Placental pericyte (primary cell): Measurements from ENCODE around the gene CLK2. TPM values are rescaled to one million over a fixed set of nuclear protein-coding genes. Genes with fewer than 3 reads are reported as not detected.

Experiments
- total RNA-seq: library from RNA; depleted of rRNA; stranded (reverse); fragments of >200 nt; gene quantifications from 2 replicates; pipeline ENCODE4 v1.2.3, GENCODE V29; 2012

CLK2 gene
- total RNA-seq: 22.8 and 32.9 TPM in 2 replicates

DNA sequence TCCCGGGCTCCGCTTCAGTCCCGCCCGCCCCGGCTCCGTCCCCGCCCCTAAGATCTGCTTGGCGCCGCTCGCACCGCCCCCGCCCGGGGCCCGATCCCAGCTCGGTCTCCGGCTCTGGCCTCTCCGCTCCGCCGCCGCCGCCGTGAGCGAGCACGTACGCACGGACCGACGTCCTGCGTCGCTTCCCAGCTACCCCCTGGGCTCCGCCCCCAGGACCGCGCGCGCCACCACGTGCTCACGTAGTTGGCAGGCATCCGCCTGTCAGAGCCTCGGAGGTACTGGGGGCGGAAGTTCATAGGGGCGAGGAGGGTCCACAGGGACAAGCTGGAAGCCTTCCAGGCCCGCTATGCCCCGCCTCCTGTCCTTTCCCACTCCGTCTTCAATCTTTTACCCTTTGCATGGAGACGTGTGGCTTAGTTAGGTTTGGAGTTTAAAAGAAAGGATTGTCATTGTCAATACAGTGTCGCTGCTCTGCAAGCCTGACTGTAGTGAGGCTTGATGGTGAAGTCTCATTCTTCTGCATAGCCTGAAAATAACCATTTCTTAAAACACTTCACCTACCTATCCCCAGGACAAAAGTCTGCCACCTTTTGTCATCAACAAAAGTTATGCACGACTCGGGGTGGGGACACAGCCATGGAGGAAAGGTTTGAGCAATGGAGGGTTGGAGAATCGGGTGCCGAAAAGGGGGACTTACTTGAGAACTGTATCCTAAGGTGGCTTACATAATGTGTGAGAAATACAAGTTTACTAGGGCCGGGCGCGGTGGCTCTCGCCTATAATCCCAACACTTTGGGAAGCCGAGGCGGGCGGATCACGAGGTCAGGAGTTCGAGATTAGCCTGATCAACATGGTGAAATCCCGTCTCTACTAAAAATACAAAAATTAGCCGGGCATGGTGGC, at the start of gene CLK2:
Gene CLK2, minus strand, starts transcription at position 162 of the 903 bp plus-strand sequence. CDS start 2,527 bp downstream, outside the sequence.

DNA sequence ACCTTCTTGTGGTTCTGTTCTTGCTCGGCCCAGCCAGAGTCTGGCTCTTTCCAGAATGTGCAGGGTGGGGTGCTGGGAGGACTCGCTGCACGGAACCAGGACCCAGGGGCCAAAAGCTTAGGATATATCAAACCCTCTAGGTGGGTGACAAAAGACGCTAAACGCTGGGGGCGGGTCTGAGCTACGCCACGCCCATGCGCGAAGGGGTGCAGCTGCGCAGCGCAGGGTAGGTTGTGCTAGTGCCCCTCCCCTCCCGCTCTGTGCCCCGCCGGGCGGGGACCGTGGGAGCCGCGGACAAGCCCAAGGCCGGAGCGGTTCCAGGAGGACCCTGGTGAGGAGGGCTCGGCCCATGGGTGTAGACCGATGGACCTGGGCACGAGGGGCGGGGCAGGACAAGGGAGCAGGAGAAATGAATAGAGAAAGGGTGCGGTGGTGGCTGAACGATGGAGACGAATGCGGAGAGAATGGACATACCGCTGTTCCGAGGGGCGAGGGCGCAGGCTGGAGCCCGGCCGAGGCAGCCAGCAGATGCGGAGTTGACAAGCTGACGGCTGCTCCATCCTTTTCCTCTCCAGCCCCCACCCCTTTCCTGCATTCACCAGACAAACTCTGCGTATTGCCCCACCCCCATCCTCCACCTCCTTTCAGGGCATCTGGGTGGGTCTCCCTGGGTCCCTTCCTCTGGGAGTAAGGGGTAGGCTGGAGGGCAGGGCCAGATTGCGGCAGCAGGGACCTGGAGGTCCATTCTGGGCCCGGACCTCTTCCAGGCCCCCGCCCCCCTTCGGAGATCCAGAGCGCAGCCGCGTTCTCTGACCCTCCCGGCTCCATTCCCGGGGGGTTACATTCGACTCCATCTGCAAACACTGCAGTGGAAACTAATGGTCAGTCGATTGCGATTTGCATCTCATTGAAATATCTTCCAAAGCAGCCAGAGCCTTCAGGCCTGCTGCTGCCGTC, 47.6 kb upstream of the CLK2 start, which contains the start of gene RUSC1:
Gene RUSC1, plus strand, starts transcription at position 234 of the 957 bp plus-strand sequence. CDS start 880 bp downstream, outside the sequence.

DNA sequence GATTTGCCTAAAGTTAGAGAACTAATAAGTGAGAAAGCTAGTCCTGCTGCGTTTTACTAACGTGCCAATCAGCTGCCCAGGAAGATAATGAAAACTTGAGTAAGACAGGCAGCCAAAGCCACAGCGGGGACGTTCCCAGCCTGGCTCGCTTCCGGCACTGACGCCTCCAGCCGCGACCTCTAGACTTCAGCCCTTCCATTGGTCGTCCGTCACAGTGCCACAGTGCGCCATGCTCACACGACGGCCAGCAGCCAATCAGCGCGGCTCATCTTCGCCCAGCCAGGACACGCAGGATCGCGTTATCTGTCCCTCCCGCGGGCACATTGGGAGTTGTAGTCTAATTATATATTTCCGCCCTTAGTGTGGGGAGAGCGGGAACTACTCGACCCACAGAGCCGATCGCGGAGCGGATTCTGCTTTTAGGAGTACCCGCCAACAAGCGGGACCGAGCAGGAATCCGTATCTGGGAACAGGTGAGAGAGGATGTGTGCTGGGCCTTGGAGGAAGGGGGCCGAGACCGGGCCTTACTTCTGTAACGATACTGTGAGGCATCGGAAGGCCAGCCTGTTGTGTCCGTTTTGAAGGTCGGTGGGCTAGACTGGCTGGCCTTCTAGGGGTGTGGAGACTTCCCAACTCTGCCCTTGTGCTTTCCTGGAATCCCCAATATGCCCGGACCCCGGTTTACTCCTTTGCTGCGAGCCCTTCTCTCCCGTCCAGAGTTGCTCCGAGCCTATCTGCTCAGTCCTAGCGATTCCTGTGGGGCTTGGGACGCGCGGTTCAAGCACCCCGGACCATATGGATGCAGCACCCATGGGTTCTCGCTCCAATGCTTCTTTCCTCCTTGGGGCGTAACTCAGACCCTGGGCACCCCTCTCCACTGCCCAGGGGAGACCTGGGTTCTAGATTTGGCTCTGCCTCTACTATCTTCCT, 35.5 kb upstream of the CLK2 start, which contains the start of gene FDPS:
Gene FDPS, plus strand, starts transcription at position 374 of the 930 bp plus-strand sequence. CDS start 924 bp downstream, outside the sequence.

DNA sequence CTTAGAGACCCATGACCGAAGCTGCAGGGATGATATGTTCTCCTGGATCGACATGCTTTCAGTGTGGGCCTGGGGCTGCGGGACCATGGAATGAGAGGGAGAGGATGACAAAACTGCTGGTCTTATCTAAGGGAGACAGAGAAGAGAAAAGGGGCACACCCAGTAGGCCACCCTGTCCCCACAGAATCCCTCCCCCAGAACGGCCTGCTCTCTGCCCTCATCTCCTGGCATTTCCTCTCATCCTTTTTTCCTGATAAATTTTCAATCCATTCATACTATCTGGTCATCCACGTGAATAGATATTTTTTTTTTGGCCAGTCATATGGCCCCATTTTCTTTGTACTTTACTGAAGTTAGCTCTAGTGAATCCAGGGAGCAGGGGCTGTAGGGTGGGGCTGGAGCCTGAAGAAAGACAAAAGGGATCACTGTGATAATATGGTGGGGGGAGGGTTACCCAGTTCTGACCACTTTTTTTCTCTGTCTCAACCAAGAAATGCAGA, 28.1 kb upstream of the CLK2 start, which contains the start of gene PKLR:
Gene PKLR, minus strand, starts transcription at position 97 of the 500 bp plus-strand sequence. Its CDS starts 43 bp downstream, at position 54.

DNA sequence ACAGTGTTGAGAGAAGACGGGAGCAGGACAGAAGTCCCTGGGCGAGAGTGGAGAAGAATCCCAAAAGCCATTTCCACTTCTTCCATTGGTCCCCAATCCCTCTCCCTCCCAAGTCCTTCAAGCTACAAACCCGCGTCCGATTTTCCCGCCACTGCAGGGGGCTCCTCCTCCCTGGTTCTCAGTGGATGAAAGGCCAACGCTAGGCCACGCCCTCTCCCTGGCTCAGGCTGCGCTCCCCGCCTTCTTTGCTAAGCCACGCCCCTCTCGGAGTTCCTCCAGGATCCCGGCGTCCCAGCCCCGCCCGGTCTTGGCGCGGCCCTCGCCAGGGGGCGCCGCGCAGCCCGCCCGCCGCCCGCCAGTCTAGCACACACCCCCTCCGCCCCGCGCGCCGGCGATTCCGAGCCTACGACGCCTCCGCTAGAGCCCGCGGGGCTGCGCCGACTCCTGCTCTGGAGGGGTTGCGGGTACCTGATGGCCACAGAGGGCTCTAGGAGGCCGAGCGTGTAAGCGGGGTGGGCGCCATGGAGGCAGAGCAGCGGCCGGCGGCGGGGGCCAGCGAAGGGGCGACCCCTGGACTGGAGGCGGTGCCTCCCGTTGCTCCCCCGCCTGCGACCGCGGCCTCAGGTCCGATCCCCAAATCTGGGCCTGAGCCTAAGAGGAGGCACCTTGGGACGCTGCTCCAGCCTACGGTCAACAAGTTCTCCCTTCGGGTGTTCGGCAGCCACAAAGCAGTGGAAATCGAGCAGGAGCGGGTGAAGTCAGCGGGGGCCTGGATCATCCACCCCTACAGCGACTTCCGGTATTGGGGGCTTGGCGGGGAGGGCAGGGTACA, 4.0 kb upstream of the CLK2 start, which contains the start of gene HCN3:
Gene HCN3, plus strand, starts transcription at position 394 of the 832 bp plus-strand sequence. Its CDS starts 128 bp downstream, at position 522.

DNA sequence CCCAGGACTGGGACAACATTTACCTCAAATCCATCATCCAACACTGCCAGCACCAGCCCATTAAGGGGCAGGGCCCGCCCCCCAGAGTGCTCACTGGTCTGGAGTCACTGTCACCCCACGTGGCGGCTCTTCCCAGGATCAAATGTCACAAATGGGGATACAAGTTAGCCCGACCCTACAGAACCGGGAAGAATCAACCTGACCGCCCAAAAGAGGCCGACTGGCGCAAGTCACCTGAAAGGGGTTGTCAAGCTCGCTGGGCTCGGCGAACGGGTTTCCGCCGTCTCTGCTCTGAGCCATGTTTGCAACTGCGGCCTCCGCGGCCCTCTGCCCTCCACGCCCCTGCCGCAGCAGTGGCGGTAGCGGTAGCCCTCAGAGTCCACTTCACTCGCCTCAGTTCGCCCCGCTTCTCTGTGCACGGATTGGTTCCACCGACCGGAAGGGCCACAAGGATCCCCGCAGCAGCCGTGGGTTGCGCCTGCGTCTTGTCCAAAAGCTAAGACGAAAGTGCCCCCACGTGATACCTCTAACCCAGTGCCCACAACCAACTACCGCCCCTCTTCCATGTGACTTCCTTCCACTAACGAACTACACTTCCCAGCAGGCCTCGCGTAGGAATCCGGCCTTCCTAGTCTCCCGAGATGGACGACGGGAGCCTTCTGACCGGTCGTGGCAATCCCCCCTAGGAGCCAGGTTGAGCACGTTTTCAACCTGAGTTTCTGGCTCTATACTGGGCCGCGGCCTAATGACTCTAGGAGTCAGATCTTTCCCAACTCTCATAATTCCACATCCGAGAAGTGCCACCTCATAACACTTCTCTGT, 11.2 kb downstream of the CLK2 start, which contains the start of gene SCAMP3:
Gene SCAMP3, minus strand, starts transcription at position 509 of the 822 bp plus-strand sequence. Its CDS starts 209 bp downstream, at position 300.

DNA sequence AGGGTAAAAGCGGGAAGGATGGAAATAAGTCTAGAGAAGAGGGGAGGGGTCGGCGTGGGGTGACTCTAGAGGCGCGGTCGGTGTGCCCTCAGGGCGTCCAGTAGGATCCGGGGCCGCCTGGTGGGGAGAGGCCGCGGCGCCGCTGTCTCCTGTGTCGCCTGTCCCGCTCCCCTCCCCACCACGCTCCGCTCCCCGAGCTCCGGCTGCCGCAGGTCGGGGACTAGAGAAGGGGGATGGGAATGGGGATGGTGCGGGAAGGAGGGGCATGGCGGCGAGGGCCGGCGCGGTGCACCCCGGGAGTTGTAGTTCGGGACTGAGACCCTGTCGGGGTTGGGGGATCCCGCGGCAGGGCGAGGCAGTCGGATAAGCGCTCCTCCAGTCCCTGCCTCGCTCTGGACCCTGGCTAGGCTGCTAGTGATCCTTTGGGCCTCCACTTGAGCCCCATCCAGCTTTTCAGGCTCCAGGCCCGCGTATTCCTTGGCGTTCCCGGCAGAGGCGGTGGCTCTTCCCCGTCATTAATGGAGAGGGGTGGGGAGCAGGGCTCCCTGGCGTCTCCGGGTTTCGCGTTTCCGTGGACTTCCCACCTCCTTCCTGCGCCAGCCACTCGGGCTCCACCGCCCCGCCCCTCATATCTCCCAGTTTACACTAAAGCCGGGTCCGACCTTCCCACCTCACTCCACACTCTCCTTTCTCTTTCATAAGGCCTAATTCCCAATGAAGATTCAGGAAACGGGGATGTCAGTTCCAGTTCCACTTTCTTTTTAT, 17.9 kb downstream of the CLK2 start, which contains the start of gene ENTREP3:
Gene ENTREP3, minus strand, starts transcription at position 241 of the 765 bp plus-strand sequence. CDS start 606 bp downstream, outside the sequence.

Other genes with a start within 250 kb of the CLK2 start
- gene DCST2, start 239.7 kb downstream of the CLK2 start, total RNA-seq: 0.66 TPM in 1 of 2 replicates, not detected in the other
- gene DCST1, start 239.7 kb downstream of the CLK2 start, total RNA-seq: not detected in 2 replicates
- gene ADAM15, start 222.2 kb downstream of the CLK2 start, total RNA-seq: 53.7 and 63.5 TPM in 2 replicates
- gene EFNA4, start 209.8 kb downstream of the CLK2 start, total RNA-seq: 2.0 and 3.0 TPM in 2 replicates
- 0.43 and 0.66 TPM in 2 replicates for gene EFNA3, start 194.7 kb downstream of the CLK2 start, total RNA-seq
- gene EFNA1, start 145.6 kb downstream of the CLK2 start, total RNA-seq: 0.14 TPM in 1 of 2 replicates, not detected in the other
- 27.9 and 45.3 TPM in 2 replicates for gene SLC50A1, start 137.7 kb downstream of the CLK2 start, total RNA-seq
- gene DPM3, start 133.0 kb downstream of the CLK2 start, total RNA-seq: 24.9 and 28.6 TPM in 2 replicates
- gene KRTCAP2, start 100.2 kb downstream of the CLK2 start, total RNA-seq: 74.2 and 127 TPM in 2 replicates
- 4.4 and 8.7 TPM in 2 replicates for gene TRIM46, start 99.7 kb downstream of the CLK2 start, total RNA-seq
- 11.7 and 41.6 TPM in 2 replicates for gene THBS3, start 65.6 kb downstream of the CLK2 start, total RNA-seq
- gene MTX1, start 64.8 kb downstream of the CLK2 start, total RNA-seq: 45.3 and 63.3 TPM in 2 replicates
- 10.1 and 10.3 TPM in 2 replicates for gene ENTREP3, start 18.0 kb downstream of the CLK2 start, total RNA-seq
- 60.6 and 62.4 TPM in 2 replicates for gene SCAMP3, start 11.1 kb downstream of the CLK2 start, total RNA-seq
- gene HCN3, start 4.0 kb upstream of the CLK2 start, total RNA-seq: 0.57 and 2.0 TPM in 2 replicates
- not detected in 2 replicates for gene PKLR, start 27.9 kb upstream of the CLK2 start, total RNA-seq
- gene FDPS, start 35.4 kb upstream of the CLK2 start, total RNA-seq: 216 and 558 TPM in 2 replicates
- gene RUSC1, start 47.4 kb upstream of the CLK2 start, total RNA-seq: 10.7 and 30.8 TPM in 2 replicates